ENCODE measurements around the gene PBX1.

DNA sequence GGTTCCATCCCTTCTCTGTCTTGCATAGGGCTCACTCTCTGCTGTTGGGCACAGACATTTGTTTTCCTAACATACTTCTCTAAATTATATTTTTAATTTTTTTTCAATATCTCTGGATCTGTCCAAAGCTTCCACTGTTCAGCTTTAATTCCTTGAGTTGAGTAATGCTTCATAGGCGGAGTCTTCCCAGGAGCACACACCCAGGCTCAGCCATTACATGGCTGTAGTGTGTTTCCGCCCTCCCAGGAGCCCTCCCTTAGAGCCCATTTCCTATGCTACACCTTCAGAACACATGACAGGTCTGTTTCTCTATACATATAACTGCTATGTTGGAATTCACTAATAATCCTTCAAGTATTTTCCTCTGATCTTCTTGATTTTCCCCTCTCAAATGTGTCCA lies 297.4 kb downstream of the PBX1 start:
- TF ChIP-seq CTCF (IDR thresholded peaks at IDR 0.05) (no peak), EP300 (IDR thresholded peaks at IDR 0.05) (no peak), POLR2A (IDR thresholded peaks at IDR 0.05) (no peak)
